CD4-positive, alpha-beta T cell (primary cell): Measurements from ENCODE around the gene KMT2B. TPM values are rescaled to one million over a fixed set of nuclear protein-coding genes. Genes with fewer than 3 reads are reported as not detected.

ENCODE experiments used
- ATAC-seq: fragments of 200-7000 bp; cut with Tn5 transposase; one replicate; pipeline ENCODE4 v1.10.0; 2022; ENCODE audit warnings: mild to moderate bottlenecking; ENCODE audit not compliant: poor library complexity
- CTCF ChIA-PET: fragments of 350-600 bp; sonication (Branson Sonifier 250); formaldehyde crosslinking; loops from one replicate; lab custom pipeline; 2021; ENCODE audit warnings: antibody characterized with exemption, inconsistent platforms; lab: Charles Lee
- POLR2A ChIA-PET: fragments of 350-600 bp; sonication (Branson Sonifier 250); formaldehyde crosslinking; loops from one replicate; lab custom pipeline; 2021; ENCODE audit warnings: antibody characterized with exemption, inconsistent platforms; lab: Charles Lee
- DNase-seq, 14 experiments: peaks; one replicate each; pipeline ENCODE4 v3.0.0-alpha.2; 2013 to 2020; ENCODE audit warnings: mixed read lengths in 2 of 14
- H3K27ac ChIP-seq, 2 donors: one replicate each; pipeline versions ENCODE4 v1.5.1 to v1.7.0; 2013; ENCODE audit warnings: low read length in 2 of 2, low read depth in 1 of 2, mild to moderate bottlenecking in 1 of 2
- H3K27me3 ChIP-seq, 2 experiments: 1 replicate in 1 of 2; 2 replicates in 1 of 2; pipeline versions ENCODE4 v1.6.1 to v1.7.0; 2013; ENCODE audit warnings: low read length in 2 of 2, control low read depth in 1 of 2, mild to moderate bottlenecking in 1 of 2, moderate library complexity in 1 of 2; ENCODE audit not compliant: insufficient read depth in 2 of 2, control insufficient read depth in 1 of 2
- H3K36me3 ChIP-seq: one replicate; pipeline ENCODE4 v1.6.1; 2013; ENCODE audit warnings: low read length, control low read depth; ENCODE audit not compliant: insufficient read depth
- H3K4me1 ChIP-seq: one replicate; pipeline ENCODE4 v1.6.1; 2013; ENCODE audit warnings: low read length, control low read depth; ENCODE audit not compliant: insufficient read depth
- H3K4me3 ChIP-seq: one replicate; pipeline ENCODE4 v1.5.1; 2013; ENCODE audit warnings: mild to moderate bottlenecking, low read length, moderate library complexity
- H3K9me3 ChIP-seq, 2 experiments: 1 replicate in 1 of 2; 2 replicates in 1 of 2; pipeline versions ENCODE4 v1.6.1 to v1.7.0; 2013; ENCODE audit warnings: low read length in 2 of 2, mild to moderate bottlenecking in 2 of 2, control low read depth in 1 of 2, moderate library complexity in 1 of 2; ENCODE audit not compliant: control insufficient read depth in 1 of 2, insufficient read depth in 1 of 2
- H3K27ac Mint-ChIP-seq: one replicate; pipeline ENCODE4 v1.8.0; 2020; ENCODE audit warnings: mixed read lengths
- H3K27me3 Mint-ChIP-seq: one replicate; pipeline ENCODE4 v1.8.0; 2021; ENCODE audit warnings: mixed read lengths
- H3K36me3 Mint-ChIP-seq: one replicate; pipeline ENCODE4 v1.8.0; 2021; ENCODE audit warnings: low read depth, mixed read lengths
- H3K4me1 Mint-ChIP-seq: one replicate; pipeline ENCODE4 v1.8.0; 2021; ENCODE audit warnings: low read depth, mixed read lengths
- H3K4me3 Mint-ChIP-seq: one replicate; pipeline ENCODE4 v1.8.0; 2020; ENCODE audit warnings: mild to moderate bottlenecking, mixed read lengths
- H3K9me3 Mint-ChIP-seq: one replicate; pipeline ENCODE4 v1.8.0; 2020; ENCODE audit warnings: mixed read lengths
- intact Hi-C, 2 experiments: fragments of 100-400 bp; cut with DNase I in 1 of 2; cut with micrococcal nuclease in 1 of 2; formaldehyde crosslinking; loops; one replicate each; pipeline versions ENCODE4 v1.15.1 to v1.9.0; 2023 to 2025; cut with DNase I, micrococcal nuclease
- total RNA-seq, 174 experiments: library from RNA in 2 of 174; stranded (reverse) in 2 of 174; gene quantifications; one replicate each; pipeline ENCODE4 v1.2.3 and lab custom pipeline; 2021 to 2026
- TF ChIP-seq, protein P1 (sequence below): fragments of 200-600 bp; IDR thresholded peaks from one replicate; pipeline ENCODE4 v1.8.0; 2022; ENCODE audit warnings: antibody characterized with exemption, mild to moderate bottlenecking

KMT2B gene
- total RNA-seq, 2 experiments from 2014 or later, result 59.4 to 59.7 TPM

DNA sequence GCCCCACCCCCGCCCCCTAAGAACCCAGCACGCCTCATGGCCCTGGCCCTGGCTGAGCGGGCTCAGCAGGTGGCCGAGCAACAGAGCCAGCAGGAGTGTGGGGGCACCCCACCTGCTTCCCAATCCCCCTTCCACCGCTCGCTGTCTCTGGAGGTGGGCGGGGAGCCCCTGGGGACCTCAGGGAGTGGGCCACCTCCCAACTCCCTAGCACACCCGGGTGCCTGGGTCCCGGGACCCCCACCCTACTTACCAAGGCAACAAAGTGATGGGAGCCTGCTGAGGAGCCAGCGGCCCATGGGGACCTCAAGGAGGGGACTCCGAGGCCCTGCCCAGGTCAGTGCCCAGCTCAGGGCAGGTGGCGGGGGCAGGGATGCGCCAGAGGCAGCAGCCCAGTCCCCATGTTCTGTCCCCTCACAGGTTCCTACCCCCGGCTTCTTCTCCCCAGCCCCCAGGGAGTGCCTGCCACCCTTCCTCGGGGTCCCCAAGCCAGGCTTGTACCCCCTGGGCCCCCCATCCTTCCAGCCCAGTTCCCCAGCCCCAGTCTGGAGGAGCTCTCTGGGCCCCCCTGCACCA is 69.5 kb downstream of the KMT2B start:
- POLR2A ChIA-PET, result no interaction called here
- ATAC-seq, result no peak

More for the DNA sequence above, 69.5 kb downstream of the KMT2B start:
- no peak overlapping the region for H3K27ac ChIP-seq
- no peaks in the 10 kb centered on the region for H3K27me3 Mint-ChIP-seq
- no peak overlapping the region for H3K27ac Mint-ChIP-seq
- H3K9me3 Mint-ChIP-seq, result no peaks in the 10 kb centered on the region
- TF ChIP-seq, protein P1, sequence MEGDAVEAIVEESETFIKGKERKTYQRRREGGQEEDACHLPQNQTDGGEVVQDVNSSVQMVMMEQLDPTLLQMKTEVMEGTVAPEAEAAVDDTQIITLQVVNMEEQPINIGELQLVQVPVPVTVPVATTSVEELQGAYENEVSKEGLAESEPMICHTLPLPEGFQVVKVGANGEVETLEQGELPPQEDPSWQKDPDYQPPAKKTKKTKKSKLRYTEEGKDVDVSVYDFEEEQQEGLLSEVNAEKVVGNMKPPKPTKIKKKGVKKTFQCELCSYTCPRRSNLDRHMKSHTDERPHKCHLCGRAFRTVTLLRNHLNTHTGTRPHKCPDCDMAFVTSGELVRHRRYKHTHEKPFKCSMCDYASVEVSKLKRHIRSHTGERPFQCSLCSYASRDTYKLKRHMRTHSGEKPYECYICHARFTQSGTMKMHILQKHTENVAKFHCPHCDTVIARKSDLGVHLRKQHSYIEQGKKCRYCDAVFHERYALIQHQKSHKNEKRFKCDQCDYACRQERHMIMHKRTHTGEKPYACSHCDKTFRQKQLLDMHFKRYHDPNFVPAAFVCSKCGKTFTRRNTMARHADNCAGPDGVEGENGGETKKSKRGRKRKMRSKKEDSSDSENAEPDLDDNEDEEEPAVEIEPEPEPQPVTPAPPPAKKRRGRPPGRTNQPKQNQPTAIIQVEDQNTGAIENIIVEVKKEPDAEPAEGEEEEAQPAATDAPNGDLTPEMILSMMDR, result no peak
- no peak overlapping the region for H3K4me3 Mint-ChIP-seq
- peaks cover 6% of the 10 kb centered on the region for H3K36me3 ChIP-seq
- H3K4me1 ChIP-seq, result no peaks in the 10 kb centered on the region
- intact Hi-C loops, result no loop called here
- H3K36me3 Mint-ChIP-seq, result peaks cover 7% of the 10 kb centered on the region
- DNase-seq, result no peak
- H3K4me1 Mint-ChIP-seq, result no peaks in the 10 kb centered on the region
- CTCF ChIA-PET, result no interaction called here
- H3K27me3 ChIP-seq, result no peaks in the 10 kb centered on the region
- no peaks in the 10 kb centered on the region for H3K9me3 ChIP-seq
- H3K4me3 ChIP-seq, result no peak overlapping the region

Other genes with a start within 250 kb of the KMT2B start
- not detected for gene KRTDAP, start 227.5 kb upstream of the KMT2B start, total RNA-seq
- gene DMKN, start 204.4 kb upstream of the KMT2B start, total RNA-seq, result not detected
- gene SBSN, start 189.7 kb upstream of the KMT2B start, total RNA-seq, result not detected
- gene GAPDHS, start 184.5 kb upstream of the KMT2B start, total RNA-seq, result not detected
- 10 to 100 TPM; 20.3 to 22.0 TPM for gene TMEM147, start 172.4 kb upstream of the KMT2B start, total RNA-seq
- gene ATP4A, start 154.3 kb upstream of the KMT2B start, total RNA-seq, result not detected
- not detected for gene PMIS2, start 131.8 kb upstream of the KMT2B start, total RNA-seq
- 10 to 100 TPM; 28.4 to 29.9 TPM for gene HAUS5, start 105.3 kb upstream of the KMT2B start, total RNA-seq
- 10 to 100 TPM; 45.7 to 48.8 TPM for gene RBM42, start 89.0 kb upstream of the KMT2B start, total RNA-seq
- gene ETV2, start 76.3 kb upstream of the KMT2B start, total RNA-seq, result under 1 TPM; 0.58 to 0.59 TPM
- gene COX6B1, start 69.7 kb upstream of the KMT2B start, total RNA-seq, result 100 to 1,000 TPM; 136 to 144 TPM
- under 1 TPM; 0.36 to 0.47 TPM for gene UPK1A, start 51.5 kb upstream of the KMT2B start, total RNA-seq
- 1 to 10 TPM; 2.2 to 3.3 TPM for gene ZBTB32, start 13.4 kb upstream of the KMT2B start, total RNA-seq
- 10 to 100 TPM; 40.3 to 43.1 TPM for gene IGFLR1, start 24.4 kb downstream of the KMT2B start, total RNA-seq
- 10 to 100 TPM; 74.6 to 85.8 TPM for gene U2AF1L4, start 27.4 kb downstream of the KMT2B start, total RNA-seq
- 1 to 10 TPM; 7.3 to 9.4 TPM for gene PSENEN, start 27.6 kb downstream of the KMT2B start, total RNA-seq
- gene LIN37, start 30.6 kb downstream of the KMT2B start, total RNA-seq, result 1 to 10 TPM; 4.8 to 6.0 TPM
- not detected for gene HSPB6, start 39.0 kb downstream of the KMT2B start, total RNA-seq
- gene PROSER3, start 40.2 kb downstream of the KMT2B start, total RNA-seq, result 10 to 100 TPM; 19.4 to 22.6 TPM
- gene ARHGAP33, start 57.6 kb downstream of the KMT2B start, total RNA-seq, result 10 to 100 TPM; 16.4 to 19.5 TPM
- not detected for gene PRODH2, start 94.8 kb downstream of the KMT2B start, total RNA-seq
- not detected for gene NPHS1, start 134.5 kb downstream of the KMT2B start, total RNA-seq
- under 1 TPM in 1 of 2 experiments, not detected in 1; 0.14 TPM for gene KIRREL2, start 138.9 kb downstream of the KMT2B start, total RNA-seq
- not detected for gene APLP1, start 150.6 kb downstream of the KMT2B start, total RNA-seq
- gene NFKBID, start 182.5 kb downstream of the KMT2B start, total RNA-seq, result 10 to 100 TPM; 26.5 to 30.1 TPM
- gene HCST, start 184.5 kb downstream of the KMT2B start, total RNA-seq, result 10 to 100 TPM; 72.4 to 78.6 TPM
- 1 to 10 TPM; 6.0 to 7.6 TPM for gene TYROBP, start 190.3 kb downstream of the KMT2B start, total RNA-seq
- gene LRFN3, start 218.4 kb downstream of the KMT2B start, total RNA-seq, result 1 to 10 TPM; 4.2 to 4.5 TPM